ENCODE results near the gene HOXC4.
"Not testable (repeated sequence)": the region's sequence is repeated elsewhere in the genome, so short reads cannot be mapped to it uniquely, and the experiment has no call there.

DNA sequence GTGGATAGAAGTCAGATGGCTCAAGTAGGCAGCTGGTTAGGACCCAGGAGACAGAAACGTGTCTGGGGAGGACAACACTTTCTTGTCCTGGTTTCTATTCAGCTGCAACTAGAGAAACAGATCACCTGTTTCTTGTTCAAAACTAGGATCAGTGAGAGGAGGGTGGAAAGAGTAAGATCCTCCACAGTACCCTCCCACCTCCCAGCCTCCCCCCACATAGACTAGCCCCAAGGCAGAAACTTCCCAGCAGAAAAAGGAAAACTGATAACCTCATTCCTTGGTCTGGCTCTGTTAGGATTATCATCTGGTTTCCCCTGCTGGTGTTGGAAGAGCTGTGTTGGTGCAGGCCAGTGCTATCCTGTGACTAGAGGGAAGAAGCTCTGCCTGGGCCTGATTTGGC lies 50.2 kb downstream of the HOXC4 start:
- TF ChIP-seq CTCF (conservative IDR thresholded peaks at IDR 0.05 in 1 of 2, IDR thresholded peaks at IDR 0.05 in 1 of 2; ENCODE audit: low read depth in 1 of 2, low read length in 2 of 2); EZH2 (IDR thresholded peaks at IDR 0.05; ENCODE audit: low read length, missing control alignments): not testable (repeated sequence)

Data from fibroblast of lung (primary cell).